H1 (cell line): ENCODE results near the gene FDXACB1. TPM values are rescaled to one million over a fixed set of nuclear protein-coding genes. Genes with fewer than 3 reads are reported as not detected.

Source experiments
- CTCF ChIA-PET: fragments of 300-600 bp; sonication (Branson Sonifier 250); formaldehyde crosslinking; loops from one replicate; lab custom pipeline; 2021; ENCODE audit not compliant: partially characterized antibody; lab: Charles Lee
- POLR2A ChIA-PET: fragments of 300-600 bp; sonication (Branson Sonifier 250); formaldehyde crosslinking; loops from one replicate; lab custom pipeline; 2021; ENCODE audit warnings: inconsistent platforms; ENCODE audit not compliant: partially characterized antibody; lab: Charles Lee
- DNase-seq, 2 experiments: peaks; one replicate each; pipeline versions ENCODE4 v3.0.0 to v3.0.0-alpha.2; 2010 to 2022; ENCODE audit warnings: low spot score in 2 of 2, low read depth in 1 of 2, mixed read lengths in 1 of 2
- FAIRE-seq: peaks from 2 replicates; lab custom pipeline; 2011; peaks lifted over from hg19 to GRCh38; lab: Jason Lieb, UNC
- H2AFZ ChIP-seq: 2 replicates; pipeline ENCODE4 v1.8.1; 2012; ENCODE audit warnings: low read length, inconsistent platforms
- H2AK5ac ChIP-seq: 2 replicates; pipeline ENCODE4 v1.6.1; 2013; ENCODE audit warnings: low read depth, low read length
- H2BK120ac ChIP-seq: replicated peaks from 2 replicates; pipeline ENCODE3; 2013; ENCODE audit warnings: low read depth, low read length, inconsistent platforms
- H2BK12ac ChIP-seq: 2 replicates; pipeline ENCODE4 v1.6.1; 2013; ENCODE audit warnings: low read depth, low read length
- H2BK15ac ChIP-seq: 2 replicates; pipeline ENCODE4 v1.6.1; 2013; ENCODE audit warnings: low read length
- H2BK20ac ChIP-seq: 2 replicates; pipeline ENCODE4 v1.6.1; 2013; ENCODE audit warnings: low read length
- H2BK5ac ChIP-seq: 2 replicates; pipeline ENCODE4 v1.6.1; 2013; ENCODE audit warnings: low read depth, low read length
- H3K14ac ChIP-seq: 2 replicates; pipeline ENCODE4 v1.6.1; 2013; ENCODE audit warnings: inconsistent platforms; ENCODE audit not compliant: insufficient read length
- H3K18ac ChIP-seq: 2 replicates; pipeline ENCODE4 v1.6.1; 2013; ENCODE audit warnings: low read length; ENCODE audit errors: extremely low read depth
- H3K23ac ChIP-seq: 2 replicates; pipeline ENCODE4 v1.6.1; 2013; ENCODE audit warnings: inconsistent platforms; ENCODE audit not compliant: insufficient read length
- H3K23me2 ChIP-seq: 2 replicates; pipeline ENCODE4 v1.6.1; 2013; ENCODE audit warnings: low read depth, low read length
- H3K27ac ChIP-seq: 2 replicates; pipeline ENCODE4 v1.6.1; 2011; ENCODE audit warnings: low read depth, low read length, inconsistent platforms
- H3K27me3 ChIP-seq, 4 experiments: replicated peaks in 1 of 4; 1 replicate in 1 of 4; 2 replicates in 3 of 4; pipeline versions ENCODE4 v1.6.1 to v1.8.1; 2011 to 2013; ENCODE audit warnings: low read length in 3 of 4, mild to moderate bottlenecking in 3 of 4, inconsistent platforms in 2 of 4, mixed read lengths in 2 of 4, moderate library complexity in 1 of 4; ENCODE audit not compliant: control insufficient read depth in 3 of 4, insufficient read depth in 3 of 4; ENCODE audit errors: extremely low read depth in 1 of 4
- H3K36me3 ChIP-seq, 4 experiments: 2 replicates each; pipeline versions ENCODE4 v1.6.1 to v1.8.1; 2011 to 2013; ENCODE audit warnings: mild to moderate bottlenecking in 4 of 4, low read length in 3 of 4, moderate library complexity in 2 of 4, control low read depth in 1 of 4, inconsistent platforms in 1 of 4; ENCODE audit not compliant: insufficient read depth in 4 of 4, control insufficient read depth in 2 of 4
- H3K4ac ChIP-seq: replicated peaks from 2 replicates; pipeline ENCODE3; 2013; ENCODE audit warnings: low read length, low read depth, mixed read lengths, inconsistent platforms; ENCODE audit not compliant: insufficient read length
- H3K4me1 ChIP-seq, 4 experiments: replicated peaks in 1 of 4; 1 replicate in 1 of 4; 2 replicates in 3 of 4; pipeline versions ENCODE4 v1.6.1 to v1.8.1; 2011 to 2013; ENCODE audit warnings: low read length in 3 of 4, inconsistent platforms in 2 of 4, mixed read lengths in 1 of 4; ENCODE audit not compliant: insufficient read depth in 4 of 4, control insufficient read depth in 3 of 4
- H3K4me2 ChIP-seq, 2 experiments: 2 replicates each; pipeline versions ENCODE4 v1.6.1 to v1.8.1; 2011 to 2013; ENCODE audit warnings: low read depth in 2 of 2, low read length in 2 of 2, control low read depth in 1 of 2, inconsistent platforms in 1 of 2, mild to moderate bottlenecking in 1 of 2; ENCODE audit not compliant: insufficient read depth in 1 of 2
- H3K4me3 ChIP-seq, 4 experiments: fragments of 200-600, 300-600 bp in 1 of 4; sonication (generic), shearing (Covaris generic), sonication (Bioruptor Twin) in 1 of 4; 2 replicates each; pipeline versions ENCODE4 v1.5.1 to v1.8.1; 2011 to 2016; ENCODE audit warnings: low read length in 4 of 4, low read depth in 3 of 4, control low read depth in 2 of 4, inconsistent platforms in 2 of 4, mild to moderate bottlenecking in 2 of 4, mixed read lengths in 1 of 4, moderate library complexity in 1 of 4; ENCODE audit not compliant: insufficient read depth in 2 of 4; ENCODE audit errors: extremely low read depth in 1 of 4
- H3K56ac ChIP-seq: replicated peaks from 2 replicates; pipeline ENCODE3; 2013; ENCODE audit warnings: low read depth, mild to moderate bottlenecking, mixed read lengths, low read length, inconsistent platforms; ENCODE audit not compliant: insufficient read length
- H3K79me1 ChIP-seq: 2 replicates; pipeline ENCODE4 v1.6.1; 2013; ENCODE audit warnings: low read depth, low read length, control low read depth
- H3K79me2 ChIP-seq, 2 experiments: 2 replicates each; pipeline versions ENCODE4 v1.6.1 to v1.8.1; 2012 to 2013; ENCODE audit warnings: low read length in 2 of 2, mild to moderate bottlenecking in 2 of 2, inconsistent platforms in 1 of 2; ENCODE audit not compliant: insufficient read depth in 2 of 2, control insufficient read depth in 1 of 2
- H3K9ac ChIP-seq, 4 experiments: replicated peaks in 1 of 4; 1 replicate in 1 of 4; 2 replicates in 3 of 4; pipeline versions ENCODE4 v1.6.1 to v1.8.1; 2011 to 2013; ENCODE audit warnings: low read depth in 3 of 4, low read length in 3 of 4, control low read depth in 2 of 4, mild to moderate bottlenecking in 2 of 4, moderate library complexity in 2 of 4, inconsistent platforms in 1 of 4; ENCODE audit errors: extremely low read depth in 1 of 4
- H3K9me3 ChIP-seq, 2 experiments: 2 replicates each; pipeline versions ENCODE4 v1.6.1 to v1.8.1; 2012 to 2013; ENCODE audit warnings: mild to moderate bottlenecking in 2 of 2, moderate library complexity in 2 of 2, control low read depth in 1 of 2, inconsistent platforms in 1 of 2, low read depth in 1 of 2, low read length in 1 of 2, mixed read lengths in 1 of 2; ENCODE audit not compliant: insufficient read depth in 2 of 2
- H4K20me1 ChIP-seq, 2 experiments: replicated peaks in 1 of 2; 2 replicates each; pipeline versions ENCODE3 to v1.8.1; 2011 to 2013; ENCODE audit warnings: inconsistent platforms in 2 of 2, low read length in 2 of 2, mild to moderate bottlenecking in 1 of 2; ENCODE audit not compliant: insufficient read depth in 2 of 2, control insufficient read depth in 1 of 2
- H4K5ac ChIP-seq: 2 replicates; pipeline ENCODE4 v1.6.1; 2013; ENCODE audit warnings: low read length, low read depth, mixed read lengths, inconsistent platforms; ENCODE audit not compliant: insufficient read length
- H4K8ac ChIP-seq: 2 replicates; pipeline ENCODE4 v1.8.0; 2013; ENCODE audit warnings: mild to moderate bottlenecking, moderate library complexity, low read length, inconsistent platforms; ENCODE audit not compliant: insufficient read depth; ENCODE audit errors: extremely low read depth
- H4K91ac ChIP-seq: replicated peaks from 2 replicates; pipeline ENCODE3; 2013; ENCODE audit warnings: low read length, mixed read lengths, inconsistent platforms; ENCODE audit not compliant: insufficient read length
- CHD1 ChIP-seq: IDR thresholded peaks from 2 replicates; pipeline ENCODE4 v1.6.1; 2012; ENCODE audit warnings: low read depth, low read length, improper control_type of control experiment
- CHD2 ChIP-seq: IDR thresholded peaks from 2 replicates; pipeline ENCODE4 v1.6.1; 2012; ENCODE audit warnings: low read length, improper control_type of control experiment
- HDAC6 ChIP-seq: IDR thresholded peaks from one replicate; pipeline ENCODE4 v1.7.1; 2012; ENCODE audit warnings: low read depth, mild to moderate bottlenecking, inconsistent platforms, low read length, moderate library complexity
- NRF1 ChIP-seq: IDR thresholded peaks from 2 replicates; pipeline ENCODE4 v1.6.1; 2011; ENCODE audit warnings: mild to moderate bottlenecking, low read depth, low read length, improper control_type of control experiment
- SP1 ChIP-seq: IDR thresholded peaks from 2 replicates; pipeline ENCODE4 v1.6.1; 2011; ENCODE audit warnings: low read depth, low read length
- TAF7 ChIP-seq: optimal IDR thresholded peaks from 2 replicates; pipeline ENCODE3; 2011; ENCODE audit warnings: low read depth, mild to moderate bottlenecking, inconsistent platforms, low read length, moderate library complexity, borderline replicate concordance
- TCF12 ChIP-seq: IDR thresholded peaks from 2 replicates; pipeline ENCODE4 v1.6.1; 2011; ENCODE audit warnings: low read depth, mild to moderate bottlenecking, low read length
- TEAD4 ChIP-seq: IDR thresholded peaks from 2 replicates; pipeline ENCODE4 v1.6.1; 2012; ENCODE audit warnings: low read depth, low read length, inconsistent platforms, mixed read lengths
- WGBS, 2 experiments: shearing (Covaris generic) in 1 of 2; methylation state at CpG; one replicate each; pipeline versions ENCODE4 v1.1.6 to v1.1.7; 2013 to 2015; ENCODE audit warnings: low lambda C conversion rate in 2 of 2, mixed read lengths in 2 of 2, inconsistent platforms in 1 of 2, low coverage in 1 of 2, missing lambda C conversion rate in 1 of 2; ENCODE audit not compliant: insufficient replicate concordance in 2 of 2, insufficient coverage in 1 of 2, insufficient read length in 1 of 2; ENCODE audit errors: extremely low coverage in 1 of 2, missing lambda C conversion rate in 1 of 2; 5-methylcytosine and 5-hydroxymethylcytosine counted together
- polyA plus RNA-seq, 7 experiments: library from polyadenylated mRNA; depleted of rRNA in 3 of 7; stranded (reverse) in 5 of 7; unstranded in 2 of 7; fragments of >200 nt in 5 of 7; fragments of 200-250 nt in 2 of 7; gene quantifications; 1 replicate in 5 of 7; 2 replicates in 1 of 7; 4 replicates in 1 of 7; pipeline versions ENCODE4 v1.2.1 to v1.2.3, GENCODE V29; 2011 to 2013; ENCODE audit warnings: missing spikeins in 2 of 7, mixed read lengths in 2 of 7
- total RNA-seq: library from RNA; stranded (reverse); fragmentation: NEBNext Ultra II Directional; extraction: Animal tissue kit (Norgen Biotek cat#: 25700); gene quantifications from 2 replicates; pipeline ENCODE4 v1.2.1, GENCODE V29; 2021
- TF ChIP-seq, protein P1 (sequence below): IDR thresholded peaks from 2 replicates; pipeline ENCODE4 v1.6.1; 2012; ENCODE audit warnings: inconsistent platforms
- TF ChIP-seq, protein P2 (sequence below): IDR thresholded peaks from 2 replicates; pipeline ENCODE4 v1.6.1; 2011; ENCODE audit warnings: low read length, improper control_type of control experiment
- TF ChIP-seq, protein P3 (sequence below), 3 experiments: IDR thresholded peaks; 1 replicate in 2 of 3; 2 replicates in 1 of 3; pipeline versions ENCODE4 v1.5.1 to v1.6.1; 2011; ENCODE audit warnings: low read length in 3 of 3, mild to moderate bottlenecking in 3 of 3, inconsistent platforms in 2 of 3, low read depth in 1 of 3, moderate library complexity in 1 of 3; ENCODE audit not compliant: insufficient read depth in 1 of 3; ENCODE audit errors: control extremely low read depth in 1 of 3

The FDXACB1 gene
- total and polyA plus RNA-seq, 2 of the 8 experiments (the other 6 are each of a cell fraction or from before 2014, with no cell fraction given), result 1.4 to 2.3 TPM

DNA sequence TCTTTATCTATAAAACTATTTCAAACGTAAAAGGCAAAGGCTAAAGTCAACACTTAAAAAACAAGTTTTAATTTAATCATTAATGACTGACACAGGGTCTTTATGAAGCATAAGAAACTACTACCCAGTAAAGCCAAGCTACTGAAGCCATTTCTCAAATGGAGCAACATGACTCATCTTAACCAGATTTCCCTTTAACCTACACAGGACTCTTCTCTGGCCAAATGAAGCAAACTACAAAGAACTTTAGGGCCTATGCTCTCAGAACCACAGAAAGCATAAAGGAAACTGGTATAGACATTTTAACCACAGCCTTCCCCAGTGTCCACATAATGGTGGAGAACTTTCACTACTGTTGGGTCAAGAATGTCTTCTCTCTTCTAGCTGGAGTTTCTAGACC is 42.2 kb downstream of the FDXACB1 start:
- ChIA-PET CTCF (interaction anchor here (0.6 to 1.3 kb wide), 3 partner anchors 60 to 235 kb away, joined by 3 to 6 read pairs (median 3); no protein-coding TSS in a partner anchor), POLR2A (no interaction called here)
- FAIRE-seq, result no peak
- H3K27ac ChIP-seq, result no peak overlapping the region
- H2BK20ac ChIP-seq, result no peak overlapping the region
- no peak overlapping the region for H3K4me3 ChIP-seq
- no peak overlapping the region for H2BK12ac ChIP-seq
- H2BK15ac ChIP-seq, result no peak overlapping the region
- no peak overlapping the region for H4K8ac ChIP-seq
- no peak overlapping the region for H3K56ac ChIP-seq
- no peak overlapping the region for H2BK120ac ChIP-seq
- H3K18ac ChIP-seq, result no peak overlapping the region
- 88% methylated on average over 1 of the region's 1 CpG; no CpG with 5 or more reads in 1 of the 2 experiments for WGBS, 2 experiments
- H3K14ac ChIP-seq, result no peak overlapping the region
- no peaks in the 10 kb centered on the region; a peak in 2 of 8 replicates for H3K36me3 ChIP-seq
- no peak overlapping the region for H4K5ac ChIP-seq
- no peak overlapping the region for H3K4me2 ChIP-seq
- H4K91ac ChIP-seq, result no peak overlapping the region
- no peaks in the 10 kb centered on the region for H3K9me3 ChIP-seq
- no peaks in the 10 kb centered on the region for H3K23me2 ChIP-seq
- no peaks in the 10 kb centered on the region for H3K27me3 ChIP-seq
- H3K79me2 ChIP-seq, result no peaks in the 10 kb centered on the region
- no peak overlapping the region for H2BK5ac ChIP-seq
- no peaks in the 10 kb centered on the region for H3K79me1 ChIP-seq
- H2AK5ac ChIP-seq, result no peak overlapping the region
- no peak overlapping the region for H2AFZ ChIP-seq
- no peaks in the 10 kb centered on the region for H4K20me1 ChIP-seq
- no peak overlapping the region for H3K9ac ChIP-seq
- no peak overlapping the region for H3K4ac ChIP-seq
- DNase-seq, result no peak
- peaks cover 0 to 7% (median 3%) of the 10 kb centered on the region in 4 experiments; a peak in 2 of 7 replicates for H3K4me1 ChIP-seq
- H3K23ac ChIP-seq, result no peak overlapping the region
- TF ChIP-seq, protein P1, sequence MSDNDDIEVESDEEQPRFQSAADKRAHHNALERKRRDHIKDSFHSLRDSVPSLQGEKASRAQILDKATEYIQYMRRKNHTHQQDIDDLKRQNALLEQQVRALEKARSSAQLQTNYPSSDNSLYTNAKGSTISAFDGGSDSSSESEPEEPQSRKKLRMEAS, result no peak
- TF ChIP-seq, protein P2, sequence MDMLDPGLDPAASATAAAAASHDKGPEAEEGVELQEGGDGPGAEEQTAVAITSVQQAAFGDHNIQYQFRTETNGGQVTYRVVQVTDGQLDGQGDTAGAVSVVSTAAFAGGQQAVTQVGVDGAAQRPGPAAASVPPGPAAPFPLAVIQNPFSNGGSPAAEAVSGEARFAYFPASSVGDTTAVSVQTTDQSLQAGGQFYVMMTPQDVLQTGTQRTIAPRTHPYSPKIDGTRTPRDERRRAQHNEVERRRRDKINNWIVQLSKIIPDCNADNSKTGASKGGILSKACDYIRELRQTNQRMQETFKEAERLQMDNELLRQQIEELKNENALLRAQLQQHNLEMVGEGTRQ, result no peak
- TF ChIP-seq CHD2 (no peak), TAF7 (no peak), TCF12 (no peak), TEAD4 (no peak), SP1 (no peak), HDAC6 (no peak), CHD1 (no peak), NRF1 (no peak)
- TF ChIP-seq, protein P3, sequence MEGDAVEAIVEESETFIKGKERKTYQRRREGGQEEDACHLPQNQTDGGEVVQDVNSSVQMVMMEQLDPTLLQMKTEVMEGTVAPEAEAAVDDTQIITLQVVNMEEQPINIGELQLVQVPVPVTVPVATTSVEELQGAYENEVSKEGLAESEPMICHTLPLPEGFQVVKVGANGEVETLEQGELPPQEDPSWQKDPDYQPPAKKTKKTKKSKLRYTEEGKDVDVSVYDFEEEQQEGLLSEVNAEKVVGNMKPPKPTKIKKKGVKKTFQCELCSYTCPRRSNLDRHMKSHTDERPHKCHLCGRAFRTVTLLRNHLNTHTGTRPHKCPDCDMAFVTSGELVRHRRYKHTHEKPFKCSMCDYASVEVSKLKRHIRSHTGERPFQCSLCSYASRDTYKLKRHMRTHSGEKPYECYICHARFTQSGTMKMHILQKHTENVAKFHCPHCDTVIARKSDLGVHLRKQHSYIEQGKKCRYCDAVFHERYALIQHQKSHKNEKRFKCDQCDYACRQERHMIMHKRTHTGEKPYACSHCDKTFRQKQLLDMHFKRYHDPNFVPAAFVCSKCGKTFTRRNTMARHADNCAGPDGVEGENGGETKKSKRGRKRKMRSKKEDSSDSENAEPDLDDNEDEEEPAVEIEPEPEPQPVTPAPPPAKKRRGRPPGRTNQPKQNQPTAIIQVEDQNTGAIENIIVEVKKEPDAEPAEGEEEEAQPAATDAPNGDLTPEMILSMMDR (IDR thresholded peaks at IDR 0.05; ENCODE audit: control extremely low read depth in 1 of 3, insufficient read depth in 1 of 3, low read depth in 1 of 3, low read length in 3 of 3), result no peak
